ENCODE data around the gene CLIP3. TPM values are rescaled to one million over a fixed set of nuclear protein-coding genes. Genes with fewer than 3 reads are reported as not detected.

The CLIP3 gene
- total and polyA plus RNA-seq, 2 donors (not counting 1 experiment from before 2014, with no cell fraction given) = 0.42 to 1.3 TPM

DNA sequence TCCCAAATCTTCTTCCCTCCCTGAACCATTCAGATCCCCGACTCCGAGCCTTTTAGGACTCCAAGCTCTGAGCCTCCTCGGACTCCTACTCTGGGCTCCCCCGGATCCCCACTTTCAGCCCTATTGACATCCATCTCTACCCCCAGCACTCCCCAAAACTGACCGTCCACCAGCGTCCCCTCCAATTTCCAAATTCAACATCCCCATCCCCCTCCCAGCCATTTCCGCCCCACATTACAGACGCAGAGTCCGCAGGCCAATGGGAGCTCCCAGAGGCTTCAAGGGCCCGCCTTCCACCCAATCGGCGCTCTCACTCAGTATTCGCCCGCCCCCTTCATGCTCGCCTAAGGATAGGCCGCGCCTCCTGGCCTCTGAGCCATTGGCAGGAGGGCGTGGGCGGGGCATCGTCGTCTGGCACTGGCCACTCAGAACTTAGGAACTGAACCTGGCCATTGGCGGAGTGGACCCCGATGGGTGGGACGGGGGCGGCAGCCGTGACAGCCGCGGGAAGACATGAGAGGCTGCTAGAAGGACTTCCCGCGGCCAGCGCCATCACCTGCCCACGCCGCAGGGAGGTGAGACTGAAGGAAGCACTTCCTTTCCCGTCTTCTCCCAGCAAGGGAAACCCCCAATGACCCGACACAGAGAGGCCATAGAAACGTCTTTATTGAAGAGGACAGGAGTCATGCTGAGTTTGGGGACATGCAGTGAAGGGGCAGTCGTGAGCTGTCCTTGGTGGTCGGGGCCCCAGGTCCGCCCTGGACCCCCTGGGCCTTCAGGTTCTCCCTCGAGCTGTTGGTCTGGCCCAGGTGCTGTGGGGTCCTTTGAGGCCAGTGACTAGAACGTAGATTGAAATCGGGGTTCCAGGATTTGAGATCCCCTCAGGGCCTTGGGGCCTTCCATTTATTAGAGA lies 18.4 kb downstream of the CLIP3 start, which contains the start of gene ALKBH6:
TSS of gene ALKBH6 (minus strand) at position 202 of the 913 bp plus-strand sequence. CDS start 816 bp downstream, outside the sequence.
- H3K27me3 Mint-ChIP-seq = no peaks in the 10 kb centered on the region

More for the DNA sequence above, 18.4 kb downstream of the CLIP3 start, which contains the start of gene ALKBH6:
- Histone ChIP-seq H3K9me3 (ENCODE audit: control extremely low read depth in 1 of 3, control insufficient read depth in 2 of 3, insufficient read depth in 1 of 3, low read length in 2 of 3) (no peaks in the 10 kb centered on the region), H3K27ac (ENCODE audit: low read length in 2 of 2) (peak within 1 kb of the TSS; percentile 70 to 86), H3K27me3 (replicated peaks in 1 of 4; ENCODE audit: control extremely low read depth in 1 of 4, control insufficient read depth in 3 of 4, insufficient read depth in 4 of 4, low read length in 3 of 4) (peaks cover 0 to 6% (median 0%) of the 10 kb centered on the region in 4 experiments), H2AFZ (ENCODE audit: insufficient read depth, low read depth, low read length, poor library complexity, severe bottlenecking) (peak within 1 kb of the TSS; percentile 94), H3K79me2 (ENCODE audit: control insufficient read depth, insufficient read depth, low read length) (peaks cover 13% of the 10 kb centered on the region), H3K36me3 (replicated peaks in 1 of 2; ENCODE audit: control extremely low read depth in 1 of 2, control insufficient read depth in 1 of 2, extremely low read depth in 1 of 2, insufficient read depth in 2 of 2, low read length in 1 of 2) (no peaks in the 10 kb centered on the region), H4K20me1 (ENCODE audit: control insufficient read depth, insufficient read depth, low read length, poor library complexity, severe bottlenecking) (no peaks in the 10 kb centered on the region), H3K4me2 (replicated peaks; ENCODE audit: low read depth, low read length, poor library complexity, severe bottlenecking) (peak within 1 kb of the TSS; percentile 92), H3K9ac (ENCODE audit: low read length) (peak within 1 kb of the TSS; percentile 85), H3K4me1 (ENCODE audit: control insufficient read depth in 2 of 2, insufficient read depth in 2 of 2, low read length in 2 of 2) (peaks cover 16 to 21% of the 10 kb centered on the region in 2 donors), H3K4me3 (ENCODE audit: control extremely low read depth in 1 of 5, extremely low read depth in 1 of 5, insufficient read depth in 1 of 5, low read depth in 2 of 5, low read length in 4 of 5) (peak within 1 kb of the TSS; percentile 67 to 94 (median 72))
- ChIA-PET CTCF (interaction anchor here (1.4 kb wide), 1 partner anchor 20 kb away, joined by 4 read pairs; the partner anchor contains the start of gene SDHAF1), POLR2A (interaction anchor here (0.6 to 1.7 kb wide), 8 partner anchors 21 to 360 kb away, joined by 3 to 9 read pairs (median 4); partner anchors contain the start of genes POLR2I and THAP8)
- TF ChIP-seq EZH2 (IDR thresholded peaks at IDR 0.05; ENCODE audit: borderline replicate concordance, insufficient read depth, low read depth, low read length, poor library complexity, severe bottlenecking) = no peak
- TF ChIP-seq, protein P1, sequence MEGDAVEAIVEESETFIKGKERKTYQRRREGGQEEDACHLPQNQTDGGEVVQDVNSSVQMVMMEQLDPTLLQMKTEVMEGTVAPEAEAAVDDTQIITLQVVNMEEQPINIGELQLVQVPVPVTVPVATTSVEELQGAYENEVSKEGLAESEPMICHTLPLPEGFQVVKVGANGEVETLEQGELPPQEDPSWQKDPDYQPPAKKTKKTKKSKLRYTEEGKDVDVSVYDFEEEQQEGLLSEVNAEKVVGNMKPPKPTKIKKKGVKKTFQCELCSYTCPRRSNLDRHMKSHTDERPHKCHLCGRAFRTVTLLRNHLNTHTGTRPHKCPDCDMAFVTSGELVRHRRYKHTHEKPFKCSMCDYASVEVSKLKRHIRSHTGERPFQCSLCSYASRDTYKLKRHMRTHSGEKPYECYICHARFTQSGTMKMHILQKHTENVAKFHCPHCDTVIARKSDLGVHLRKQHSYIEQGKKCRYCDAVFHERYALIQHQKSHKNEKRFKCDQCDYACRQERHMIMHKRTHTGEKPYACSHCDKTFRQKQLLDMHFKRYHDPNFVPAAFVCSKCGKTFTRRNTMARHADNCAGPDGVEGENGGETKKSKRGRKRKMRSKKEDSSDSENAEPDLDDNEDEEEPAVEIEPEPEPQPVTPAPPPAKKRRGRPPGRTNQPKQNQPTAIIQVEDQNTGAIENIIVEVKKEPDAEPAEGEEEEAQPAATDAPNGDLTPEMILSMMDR (IDR thresholded peaks at IDR 0.05) = no peak
- Mint-ChIP-seq H3K4me3 (peak within 1 kb of the TSS; percentile 99), H3K27ac (peak within 1 kb of the TSS; percentile 93), H3K9me3 (ENCODE audit: insufficient read depth) (no peaks in the 10 kb centered on the region), H3K4me1 (peaks cover 28% of the 10 kb centered on the region)
- WGBS (ENCODE audit: insufficient coverage) = 5% methylated on average over 34 of the region's 42 CpGs
- intact Hi-C loops (cut with micrococcal nuclease) = loop anchor here (1.0 kb wide), 6 partner anchors 19 to 269 kb away; partner anchors contain the start of genes PSENEN, SDHAF1, TBCB and THAP8
- DNase-seq (peak; percentile 98), ATAC-seq (ENCODE audit: low read depth) (peak; percentile 99)

All from B cell (primary cell).